Mucosa of descending colon (tissue), 3 donors: ENCODE data around the gene LZTR1. TPM values are rescaled to one million over a fixed set of nuclear protein-coding genes. Genes with fewer than 3 reads are reported as not detected.
A peak's percentile ranks its signal among the peaks of the same experiment; 100 is the strongest.
"Not testable (repeated sequence)": the region's sequence is repeated elsewhere in the genome, so short reads cannot be mapped to it uniquely, and the experiment has no call there.

Source experiments
- ATAC-seq: fragments of 200-7000 bp; cut with Tn5 transposase; one replicate; pipeline ENCODE4 v1.9.1; 2020; ENCODE audit warnings: mild to moderate bottlenecking, moderate library complexity
- DNase-seq, 3 donors: peaks; one replicate each; pipeline ENCODE4 v3.0.0-alpha.2; 2020
- H3K36me3 ChIP-seq: fragments of 200-600 bp; one replicate; pipeline ENCODE4 v1.8.0; 2021; ENCODE audit warnings: low read depth, mild to moderate bottlenecking
- H3K4me1 ChIP-seq: fragments of 200-600 bp; one replicate; pipeline ENCODE4 v1.8.0; 2021; ENCODE audit warnings: low read depth, mild to moderate bottlenecking
- H3K4me3 ChIP-seq: fragments of 200-600 bp; one replicate; pipeline ENCODE4 v1.8.0; 2021; ENCODE audit warnings: mild to moderate bottlenecking
- H3K9me3 ChIP-seq: fragments of 200-600 bp; one replicate; pipeline ENCODE4 v1.8.0; 2021; ENCODE audit warnings: mild to moderate bottlenecking
- CTCF ChIP-seq: fragments of 200-600 bp; IDR thresholded peaks from one replicate; pipeline ENCODE4 v1.8.0; 2022; ENCODE audit warnings: antibody characterized with exemption, mild to moderate bottlenecking
- intact Hi-C, 2 donors: fragments of 100-400 bp; cut with DNase I in 1 of 2; cut with micrococcal nuclease in 1 of 2; formaldehyde crosslinking; loops; one replicate each; pipeline versions ENCODE4 v1.11.0 to v1.11.1; 2022; cut with DNase I, micrococcal nuclease
- total RNA-seq, 3 donors: library from RNA; stranded (reverse); fragmentation: NEBNext Ultra II Directional in 2 of 3; extraction: Animal tissue kit (Norgen Biotek cat#: 25700) in 2 of 3; gene quantifications; one replicate each; pipeline versions ENCODE4 v1.2.1 to v1.2.4, GENCODE V29; 2021 to 2023
- donor health status: DM: no; HTN: no; CAD: no; lungs with moderate emphysema.
- donor health status: DM: no; HTN: no; CAD: no.
- donor health status: DM: no; HTN: yes; CAD: no.

LZTR1 gene
- total RNA-seq, 3 donors from 2014 or later: 42.9 to 71.3 (median 43.6) TPM

GRCh38 chr22:20967697-20968211 lies 14.3 kb upstream of the LZTR1 start:
- no peak for TF ChIP-seq CTCF
- Histone ChIP-seq H3K9me3 (no peaks in the 10 kb centered on the region), H3K4me3 (no peak overlapping the region), H3K36me3 (no peaks in the 10 kb centered on the region), H3K4me1 (peaks cover 20% of the 10 kb centered on the region)
- DNase-seq: peak in 1 of 3 donors; percentile 52
- intact Hi-C loops: no loop called here
- ATAC-seq: no peak

GRCh38 chr22:20968281-20968977 lies 13.7 kb upstream of the LZTR1 start:
- Histone ChIP-seq H3K4me1 (peaks cover 20% of the 10 kb centered on the region), H3K4me3 (no peak overlapping the region), H3K9me3 (no peaks in the 10 kb centered on the region), H3K36me3 (no peaks in the 10 kb centered on the region)
- no peak for TF ChIP-seq CTCF
- peak in 1 of 3 donors; percentile 35 for DNase-seq
- no peak for ATAC-seq
- intact Hi-C loops: no loop called here

- intact Hi-C loops: no loop called here
- peaks cover 7% of the 10 kb centered on the region for H3K4me1 ChIP-seq
- peak in 1 of 3 donors; percentile 6 for DNase-seq
- no peak for TF ChIP-seq CTCF
- H3K9me3 ChIP-seq: no peaks in the 10 kb centered on the region
- no peak overlapping the region for H3K4me3 ChIP-seq
- no peaks in the 10 kb centered on the region for H3K36me3 ChIP-seq
- ATAC-seq: no peak
These were observed 11.0 kb upstream of the LZTR1 start for GRCh38 chr22:20970939-20971657.

GRCh38 chr22:20972014-20972694 lies 9.9 kb upstream of the LZTR1 start:
- H3K4me3 ChIP-seq, intact Hi-C loops, ATAC-seq, DNase-seq, H3K9me3 ChIP-seq, H3K36me3 ChIP-seq, H3K4me1 ChIP-seq: not testable (repeated sequence)

DNA sequence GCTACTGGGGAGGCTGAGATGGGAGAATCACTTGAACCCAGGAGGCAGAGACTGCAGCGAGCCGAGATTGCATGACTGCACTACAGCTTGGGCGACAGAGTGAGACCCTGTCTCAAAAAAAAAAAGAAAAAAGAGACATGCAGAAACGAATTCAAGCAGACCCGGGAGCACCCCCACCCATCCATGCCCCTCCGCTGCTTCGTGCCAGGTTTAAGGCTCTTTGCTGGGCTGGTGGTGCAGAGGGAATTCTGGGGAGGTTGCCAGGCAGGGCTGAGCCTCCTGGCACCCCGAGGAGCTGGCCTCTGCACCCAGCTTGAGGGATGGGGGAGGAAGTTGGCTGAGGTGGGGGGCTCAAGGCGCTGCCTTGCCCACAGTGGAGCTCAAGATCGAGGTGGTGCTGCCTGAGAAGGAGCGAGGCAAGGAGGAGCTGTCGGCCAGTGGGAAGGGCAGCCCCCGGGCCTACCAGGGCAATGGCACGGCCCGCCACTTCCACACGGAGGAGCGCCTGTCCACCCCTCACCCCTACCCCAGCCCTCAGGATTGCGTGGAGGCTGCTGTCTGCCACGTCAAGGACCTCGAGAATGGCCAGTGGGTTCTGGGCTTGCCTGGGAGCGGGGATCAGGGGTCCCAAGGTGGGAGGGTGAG lies 9.0 kb upstream of the LZTR1 start:
- no peak for TF ChIP-seq CTCF
- no peak for ATAC-seq
- Histone ChIP-seq H3K4me1 (no peaks in the 10 kb centered on the region), H3K4me3 (no peak overlapping the region), H3K36me3 (no peaks in the 10 kb centered on the region), H3K9me3 (no peaks in the 10 kb centered on the region)
- intact Hi-C loops: no loop called here
- DNase-seq: no peak
